Spleen (tissue), 7 donors: ENCODE data around the gene CAMP.
"Not testable (repeated sequence)": the region's sequence is repeated elsewhere in the genome, so short reads cannot be mapped to it uniquely, and the experiment has no call there.

Experiments used
- CTCF ChIP-seq, 11 experiments: fragments of 200-600 bp in 7 of 11; fragments of 450-650 bp in 4 of 11; sonication (generic) in 4 of 11; IDR thresholded peaks in 8 of 11; conservative IDR thresholded peaks in 3 of 11; 1 replicate in 7 of 11; 2 replicates in 4 of 11; pipeline versions ENCODE4 v1.4.0 to v1.8.0; 2016 to 2021; ENCODE audit warnings: antibody characterized with exemption in 11 of 11, inconsistent platforms in 4 of 11, mild to moderate bottlenecking in 1 of 11
- POLR2AphosphoS5 ChIP-seq, 3 donors: sonication (generic); formaldehyde crosslinking; IDR thresholded peaks; one replicate each; pipeline ENCODE4 v1.5.1; 2017; ENCODE audit warnings: antibody characterized with exemption in 3 of 3
- donor health status: DM: no; HTN: no; CAD: no; lungs with moderate emphysema.
- donor health status: DM: no; HTN: no; CAD: no.
- donor health status: DM: no; HTN: no; CAD: no.

DNA sequence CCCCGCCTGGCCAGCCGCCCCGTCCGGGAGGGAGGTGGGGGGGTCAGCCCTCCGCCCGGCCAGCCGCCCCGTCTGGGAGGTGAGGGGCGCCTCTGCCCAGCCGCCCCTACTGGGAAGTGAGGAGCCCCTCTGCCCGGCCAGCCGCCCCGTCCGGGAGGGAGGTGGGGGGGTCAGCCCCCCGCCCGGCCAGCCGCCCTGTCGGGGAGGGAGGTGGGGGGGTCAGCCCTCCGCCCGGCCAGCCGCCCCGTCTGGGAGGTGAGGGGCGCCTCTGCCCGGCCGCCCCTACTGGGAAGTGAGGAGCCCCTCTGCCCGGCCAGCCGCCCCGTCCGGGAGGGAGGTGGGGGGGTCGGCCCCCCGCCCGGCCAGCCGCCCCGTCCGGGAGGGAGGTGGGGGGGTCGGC is 11.5 kb upstream of the CAMP start:
- TF ChIP-seq CTCF (IDR thresholded peaks at IDR 0.05 in 8 of 11, conservative IDR thresholded peaks at IDR 0.05 in 3 of 11); POLR2AphosphoS5 (IDR thresholded peaks at IDR 0.05): not testable (repeated sequence)
